H9 (cell line): ENCODE data around the gene NSMF. TPM values are rescaled to one million over a fixed set of nuclear protein-coding genes. Genes with fewer than 3 reads are reported as not detected.

ENCODE experiments used
- DNase-seq: peaks from one replicate; pipeline ENCODE4 v3.0.0-alpha.2; 2017
- H2AFZ ChIP-seq: one replicate; pipeline ENCODE4 v1.6.1; 2013; ENCODE audit warnings: mild to moderate bottlenecking, low read length, control low read depth, moderate library complexity
- H2AK5ac ChIP-seq: 2 replicates; pipeline ENCODE4 v1.6.1; 2013; ENCODE audit warnings: low read length, control low read depth, mixed read lengths; ENCODE audit not compliant: insufficient read length
- H2BK120ac ChIP-seq: one replicate; pipeline ENCODE4 v1.6.1; 2013; ENCODE audit warnings: low read depth, mild to moderate bottlenecking, low read length, control low read depth, inconsistent platforms; ENCODE audit not compliant: poor library complexity, severe bottlenecking
- H2BK12ac ChIP-seq: 2 replicates; pipeline ENCODE4 v1.6.1; 2013; ENCODE audit warnings: low read length, control low read depth, mixed read lengths, low read depth; ENCODE audit not compliant: insufficient read length
- H2BK15ac ChIP-seq: 2 replicates; pipeline ENCODE4 v1.6.1; 2013; ENCODE audit warnings: low read depth, low read length, control low read depth
- H2BK20ac ChIP-seq: one replicate; pipeline ENCODE4 v1.6.1; 2013; ENCODE audit warnings: low read depth, mild to moderate bottlenecking, low read length, control low read depth, inconsistent platforms; ENCODE audit not compliant: poor library complexity, severe bottlenecking
- H2BK5ac ChIP-seq: 2 replicates; pipeline ENCODE4 v1.6.1; 2013; ENCODE audit warnings: low read length, control low read depth, mixed read lengths; ENCODE audit not compliant: insufficient read length
- H3K14ac ChIP-seq: 2 replicates; pipeline ENCODE4 v1.6.1; 2013; ENCODE audit warnings: low read length, control low read depth; ENCODE audit not compliant: insufficient read depth
- H3K18ac ChIP-seq: 2 replicates; pipeline ENCODE4 v1.6.1; 2013; ENCODE audit warnings: low read depth, mild to moderate bottlenecking, mixed read lengths, low read length, control low read depth; ENCODE audit not compliant: insufficient read length
- H3K23ac ChIP-seq: 2 replicates; pipeline ENCODE4 v1.6.1; 2013; ENCODE audit warnings: low read length, control low read depth, mixed read lengths, low read depth; ENCODE audit not compliant: insufficient read length
- H3K23me2 ChIP-seq: 2 replicates; pipeline ENCODE4 v1.6.1; 2013; ENCODE audit warnings: low read depth, mild to moderate bottlenecking, mixed read lengths, low read length, control low read depth; ENCODE audit not compliant: insufficient read length, poor library complexity, severe bottlenecking
- H3K27ac ChIP-seq: 2 replicates; pipeline ENCODE4 v1.5.1; 2013; ENCODE audit warnings: low read length, control low read depth, mixed read lengths, low read depth; ENCODE audit not compliant: insufficient read length
- H3K27me3 ChIP-seq: 2 replicates; pipeline ENCODE4 v1.6.1; 2013; ENCODE audit warnings: low read length, control low read depth, inconsistent platforms; ENCODE audit not compliant: insufficient read depth
- H3K4ac ChIP-seq: 2 replicates; pipeline ENCODE4 v1.6.1; 2013; ENCODE audit warnings: low read depth, mild to moderate bottlenecking, control low read depth, inconsistent platforms, low read length, moderate library complexity
- H3K4me1 ChIP-seq: 2 replicates; pipeline ENCODE4 v1.6.1; 2013; ENCODE audit warnings: low read length, control low read depth, inconsistent platforms; ENCODE audit not compliant: insufficient read depth
- H3K4me2 ChIP-seq: 2 replicates; pipeline ENCODE4 v1.6.1; 2013; ENCODE audit warnings: low read length, control low read depth, mixed read lengths; ENCODE audit not compliant: insufficient read length, insufficient read depth
- H3K56ac ChIP-seq: 2 replicates; pipeline ENCODE4 v1.6.1; 2013; ENCODE audit warnings: low read depth, mild to moderate bottlenecking, mixed read lengths, low read length, control low read depth; ENCODE audit not compliant: insufficient read length
- H3K79me1 ChIP-seq: 2 replicates; pipeline ENCODE4 v1.6.1; 2013; ENCODE audit warnings: low read depth, mild to moderate bottlenecking, moderate library complexity, low read length, control low read depth, inconsistent platforms; ENCODE audit not compliant: insufficient read depth, poor library complexity, severe bottlenecking
- H3K79me2 ChIP-seq: 2 replicates; pipeline ENCODE4 v1.6.1; 2013; ENCODE audit warnings: low read length, control low read depth, inconsistent platforms; ENCODE audit not compliant: insufficient read depth
- H3K9ac ChIP-seq: 2 replicates; pipeline ENCODE4 v1.6.1; 2013; ENCODE audit warnings: low read length, control low read depth, mixed read lengths; ENCODE audit not compliant: insufficient read length; ENCODE audit errors: extremely low read depth
- H3K9me3 ChIP-seq: one replicate; pipeline ENCODE4 v1.6.1; 2013; ENCODE audit warnings: low read depth, low read length, inconsistent platforms; ENCODE audit not compliant: control insufficient read depth
- H3T11ph ChIP-seq: one replicate; pipeline ENCODE4 v1.6.1; 2013; ENCODE audit warnings: mild to moderate bottlenecking, low read length, control low read depth, inconsistent platforms
- H4K20me1 ChIP-seq: one replicate; pipeline ENCODE4 v1.6.1; 2013; ENCODE audit not compliant: control insufficient read depth, insufficient read length, insufficient read depth
- H4K5ac ChIP-seq: 2 replicates; pipeline ENCODE4 v1.6.1; 2013; ENCODE audit warnings: low read depth, mild to moderate bottlenecking, mixed read lengths, low read length, control low read depth; ENCODE audit not compliant: insufficient read length
- H4K8ac ChIP-seq: replicated peaks from 2 replicates; pipeline ENCODE4 v1.6.1; 2013; ENCODE audit warnings: low read length, control low read depth, mixed read lengths, low read depth; ENCODE audit not compliant: insufficient read length
- H4K91ac ChIP-seq: 2 replicates; pipeline ENCODE4 v1.6.1; 2013; ENCODE audit warnings: low read depth, mild to moderate bottlenecking, moderate library complexity, mixed read lengths, low read length, control low read depth; ENCODE audit not compliant: insufficient read length
- H3K27ac Mint-ChIP-seq, 3 experiments: 2 replicates in 2 of 3; 3 replicates in 1 of 3; pipeline ENCODE4 v1.8.0; 2020 to 2021; ENCODE audit warnings: mixed read lengths in 3 of 3, mild to moderate bottlenecking in 1 of 3, moderate library complexity in 1 of 3
- H3K27me3 Mint-ChIP-seq: 2 replicates; pipeline ENCODE4 v1.8.0; 2021; ENCODE audit warnings: low read depth, mild to moderate bottlenecking, moderate library complexity, mixed read lengths
- H3K36me3 Mint-ChIP-seq, 3 experiments: 2 replicates in 2 of 3; 3 replicates in 1 of 3; pipeline ENCODE4 v1.8.0; 2020 to 2021; ENCODE audit warnings: low read depth in 3 of 3, mixed read lengths in 3 of 3; ENCODE audit not compliant: insufficient read depth in 1 of 3
- H3K4me1 Mint-ChIP-seq, 2 experiments: 2 replicates each; pipeline ENCODE4 v1.8.0; 2020; ENCODE audit warnings: mixed read lengths in 2 of 2
- H3K4me3 Mint-ChIP-seq, 2 experiments: 2 replicates in 1 of 2; 3 replicates in 1 of 2; pipeline ENCODE4 v1.8.0; 2020 to 2021; ENCODE audit warnings: mild to moderate bottlenecking in 2 of 2, mixed read lengths in 2 of 2, moderate library complexity in 1 of 2
- H3K9me3 Mint-ChIP-seq, 2 experiments: 2 replicates in 1 of 2; 3 replicates in 1 of 2; pipeline ENCODE4 v1.8.0; 2020; ENCODE audit warnings: mild to moderate bottlenecking in 2 of 2, mixed read lengths in 2 of 2, moderate library complexity in 1 of 2
- CTCF ChIP-seq: fragments of 200-600 bp; sonication (generic); conservative IDR thresholded peaks from 3 replicates; pipeline ENCODE4 v1.8.0; 2021; ENCODE audit warnings: antibody characterized with exemption, mild to moderate bottlenecking
- WGBS: extraction: QIAGEN DNeasy Blood & Tissue Kit; methylation state at CpG from one replicate; pipeline ENCODE4 v1.1.7; 2013; ENCODE audit warnings: missing lambda C conversion rate, low lambda C conversion rate, mixed read lengths; ENCODE audit not compliant: insufficient read length; ENCODE audit errors: extremely low coverage; 5-methylcytosine and 5-hydroxymethylcytosine counted together
- total RNA-seq: library from RNA; stranded (reverse); gene quantifications from 2 replicates; pipeline ENCODE4 v1.2.1, GENCODE V29; 2021

The NSMF gene
- total RNA-seq, 1 experiment from 2014 or later, result 46.3 TPM

GRCh38 chr9:137398561-137399468, 60.3 kb downstream of the NSMF start:
- Mint-ChIP-seq H3K36me3 (peaks cover 12 to 21% (median 20%) of the 10 kb centered on the region in 3 experiments), H3K4me3 (no peak overlapping the region), H3K4me1 (no peaks in the 10 kb centered on the region), H3K27ac (no peak overlapping the region; a peak in 1 of 7 replicates), H3K27me3 (no peaks in the 10 kb centered on the region; the same call in 1 of the 2 replicates), H3K9me3 (peaks cover 10 to 13% of the 10 kb centered on the region in 2 experiments)
- no peak overlapping the region for H3K23ac ChIP-seq
- H3K27me3 ChIP-seq, result no peaks in the 10 kb centered on the region
- no peak overlapping the region; the same call in 1 of the 2 replicates for H3K14ac ChIP-seq
- no peak overlapping the region for H3K56ac ChIP-seq
- no peaks in the 10 kb centered on the region for H3K4me1 ChIP-seq
- no peak overlapping the region for H3K4me2 ChIP-seq
- H2BK20ac ChIP-seq, result no peak overlapping the region
- H3K18ac ChIP-seq, result no peak overlapping the region
- no CpG with 5 or more reads among the region's 60 CpGs for WGBS
- no peak overlapping the region for H2BK12ac ChIP-seq
- no peak for TF ChIP-seq CTCF
- DNase-seq, result no peak
- H4K91ac ChIP-seq, result no peak overlapping the region
- no peak overlapping the region for H2AFZ ChIP-seq
- no peaks in the 10 kb centered on the region for H3K79me1 ChIP-seq
- H2AK5ac ChIP-seq, result no peak overlapping the region
- no peak overlapping the region for H3K27ac ChIP-seq
- no peak overlapping the region for H2BK120ac ChIP-seq
- H3K23me2 ChIP-seq, result no peaks in the 10 kb centered on the region
- H3K4ac ChIP-seq, result no peak overlapping the region
- no peaks in the 10 kb centered on the region for H4K20me1 ChIP-seq
- no peak overlapping the region for H4K5ac ChIP-seq
- H2BK5ac ChIP-seq, result no peak overlapping the region
- no peak overlapping the region for H4K8ac ChIP-seq
- no peak overlapping the region for H2BK15ac ChIP-seq
- no peaks in the 10 kb centered on the region for H3K9me3 ChIP-seq
- H3K79me2 ChIP-seq, result no peaks in the 10 kb centered on the region
- H3K9ac ChIP-seq, result no peak overlapping the region
- no peak overlapping the region for H3T11ph ChIP-seq
